Naive thymus-derived CD8-positive, alpha-beta T cell (primary cell): ENCODE results near the gene MYO1G. TPM values are rescaled to one million over a fixed set of nuclear protein-coding genes. Genes with fewer than 3 reads are reported as not detected.

Experiments
- ATAC-seq, 2 donors: fragments of 150-1000 bp; cut with Tn5 transposase in 1 of 2; sonication (Bioruptor Pico), chemical (Tn5 transposase) in 1 of 2; 1 replicate in 1 of 2; 2 replicates in 1 of 2; pipeline ENCODE4 v1.10.0; 2021; ENCODE audit warnings: mild to moderate bottlenecking in 2 of 2, moderate library complexity in 2 of 2
- POLR2A ChIA-PET: fragments of 350-600 bp; sonication (Branson Sonifier 250); formaldehyde crosslinking; loops from one replicate; lab custom pipeline; 2021; ENCODE audit warnings: antibody characterized with exemption; lab: Charles Lee
- DNase-seq, 10 donors: peaks; one replicate each; pipeline versions ENCODE4 v3.0.0 to v3.0.0-alpha.2; 2020 to 2022
- H3K27ac Mint-ChIP-seq, 10 donors: one replicate each; pipeline ENCODE4 v1.8.0; 2020 to 2022; ENCODE audit warnings: mild to moderate bottlenecking in 10 of 10, mixed read lengths in 10 of 10, moderate library complexity in 4 of 10, inconsistent platforms in 1 of 10
- H3K27me3 Mint-ChIP-seq, 5 donors: one replicate each; pipeline ENCODE4 v1.8.0; 2021 to 2022; ENCODE audit warnings: mixed read lengths in 5 of 5
- H3K36me3 Mint-ChIP-seq, 3 donors: one replicate each; pipeline ENCODE4 v1.8.0; 2020 to 2022; ENCODE audit warnings: mixed read lengths in 3 of 3, mild to moderate bottlenecking in 2 of 3, inconsistent platforms in 1 of 3
- H3K4me1 Mint-ChIP-seq, 4 donors: one replicate each; pipeline ENCODE4 v1.8.0; 2021 to 2022; ENCODE audit warnings: mixed read lengths in 4 of 4
- H3K4me3 Mint-ChIP-seq, 10 donors: one replicate each; pipeline ENCODE4 v1.8.0; 2020 to 2022; ENCODE audit warnings: mild to moderate bottlenecking in 10 of 10, mixed read lengths in 10 of 10, moderate library complexity in 6 of 10, inconsistent platforms in 1 of 10
- H3K9me3 Mint-ChIP-seq, 9 donors: one replicate each; pipeline ENCODE4 v1.8.0; 2020 to 2022; ENCODE audit warnings: mixed read lengths in 9 of 9, mild to moderate bottlenecking in 3 of 9, inconsistent platforms in 1 of 9, moderate library complexity in 1 of 9
- polyA plus RNA-seq, 3 donors: library from polyadenylated mRNA; unstranded; fragments of 300-500 nt; fragmentation: Illumina TruSeq; gene quantifications; one replicate each; pipeline ENCODE4 v1.2.3, GENCODE V29; 2021
- total RNA-seq, 8 experiments: library from RNA in 2 of 8; stranded (reverse) in 2 of 8; gene quantifications; one replicate each; pipeline ENCODE4 v1.2.3 and lab custom pipeline; 2021 to 2026

MYO1G gene
- total and polyA plus RNA-seq, 5 experiments from 2014 or later = 44.4 to 106 (median 60.0) TPM

- no peaks in the 10 kb centered on the region for H3K36me3 Mint-ChIP-seq
- ATAC-seq (no peak), DNase-seq (no peak)
- peaks cover 0 to 1% (median 0%) of the 10 kb centered on the region in 5 donors for H3K27me3 Mint-ChIP-seq
- H3K4me1 Mint-ChIP-seq = peaks cover 0 to 6% (median 4%) of the 10 kb centered on the region in 4 donors
- H3K4me3 Mint-ChIP-seq = no peak overlapping the region
- no peaks in the 10 kb centered on the region for H3K9me3 Mint-ChIP-seq
- POLR2A ChIA-PET = interaction anchor here (0.5 to 1.6 kb wide), 5 partner anchors 35 to 297 kb away, joined by 3 to 10 read pairs (median 5); partner anchors contain the start of gene PURB
- peak overlapping the region in 4 of 10 donors; percentile 16 to 83 (median 58) for H3K27ac Mint-ChIP-seq
Measured at GRCh38 chr7:44920119-44920518, 58.7 kb downstream of the MYO1G start.

DNA sequence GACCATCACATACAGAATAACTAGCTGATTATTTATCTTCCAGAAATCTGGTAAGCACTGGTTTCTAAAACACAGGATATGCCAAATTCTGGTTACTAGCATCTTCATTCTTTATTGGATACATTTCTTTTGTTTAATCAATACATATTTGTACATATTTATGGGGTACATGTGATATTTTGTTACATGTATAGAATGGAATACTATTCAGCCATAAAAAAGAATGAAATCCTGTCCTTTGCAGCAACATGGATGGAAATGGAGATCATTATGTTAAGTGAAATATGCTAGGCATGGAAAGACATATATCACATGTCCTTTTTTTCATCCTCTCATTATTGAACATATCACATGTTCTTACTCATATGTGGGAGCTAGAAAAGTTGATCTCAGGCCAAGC lies 60.8 kb downstream of the MYO1G start:
- Mint-ChIP-seq H3K36me3 (no peaks in the 10 kb centered on the region), H3K27ac (peak overlapping the region in 1 of 10 donors; percentile 27), H3K9me3 (no peaks in the 10 kb centered on the region), H3K27me3 (no peaks in the 10 kb centered on the region), H3K4me1 (peaks cover 0 to 8% (median 6%) of the 10 kb centered on the region in 4 donors), H3K4me3 (no peak overlapping the region)
- ATAC-seq (no peak), DNase-seq (no peak)
- POLR2A ChIA-PET = no interaction called here

DNA sequence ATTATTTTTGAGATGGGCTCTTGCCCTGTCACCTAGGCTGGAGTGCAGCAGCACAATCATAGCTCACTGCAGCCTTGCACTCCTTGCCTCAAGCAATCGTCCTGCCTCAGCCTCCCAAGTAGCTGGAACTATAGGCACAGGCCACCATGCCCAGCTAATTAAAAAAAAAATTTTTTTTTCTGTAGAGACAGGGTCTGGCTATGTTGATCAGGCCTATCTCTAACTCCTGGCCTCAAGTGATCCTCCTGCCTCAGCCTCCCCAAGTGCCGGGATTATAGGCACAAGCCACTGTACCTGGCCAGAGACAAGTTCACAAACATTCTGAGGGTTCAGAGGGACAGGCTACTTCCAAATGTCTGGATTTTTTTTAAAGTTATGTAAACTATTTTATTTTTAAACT lies 61.4 kb downstream of the MYO1G start:
- Mint-ChIP-seq H3K4me3 (no peak overlapping the region), H3K36me3 (no peaks in the 10 kb centered on the region), H3K9me3 (no peaks in the 10 kb centered on the region), H3K27ac (peak overlapping the region in 2 of 10 donors; percentile 79 to 92), H3K27me3 (no peaks in the 10 kb centered on the region), H3K4me1 (peaks cover 0 to 8% (median 6%) of the 10 kb centered on the region in 4 donors)
- POLR2A ChIA-PET = interaction anchor here (0.6 kb wide), 1 partner anchor 310 kb away, joined by 3 read pairs; no protein-coding TSS in a partner anchor
- ATAC-seq = no peak
- DNase-seq = no peak

- POLR2A ChIA-PET = interaction anchor here (0.8 to 1.4 kb wide), 4 partner anchors 30 to 117 kb away, joined by 3 to 14 read pairs (median 3); partner anchors contain the start of gene PURB
- H3K4me1 Mint-ChIP-seq = peaks cover 0 to 6% (median 3%) of the 10 kb centered on the region in 4 donors
- H3K27me3 Mint-ChIP-seq = no peaks in the 10 kb centered on the region
- H3K4me3 Mint-ChIP-seq = peak overlapping the region in 8 of 10 donors; percentile 12 to 71 (median 65)
- DNase-seq (peak; percentile 6 to 93 (median 72)), ATAC-seq (peak; percentile 94 to 95)
- no peaks in the 10 kb centered on the region for H3K36me3 Mint-ChIP-seq
- peak overlapping the region in 9 of 10 donors; percentile 79 to 94 (median 92) for H3K27ac Mint-ChIP-seq
- H3K9me3 Mint-ChIP-seq = no peaks in the 10 kb centered on the region
Measured at GRCh38 chr7:44914992-44915607, 63.7 kb downstream of the MYO1G start.

- H3K4me1 Mint-ChIP-seq = peaks cover 0 to 6% (median 3%) of the 10 kb centered on the region in 4 donors
- H3K36me3 Mint-ChIP-seq = no peaks in the 10 kb centered on the region
- H3K4me3 Mint-ChIP-seq = no peak overlapping the region
- POLR2A ChIA-PET = no interaction called here
- H3K9me3 Mint-ChIP-seq = no peaks in the 10 kb centered on the region
- DNase-seq (no peak), ATAC-seq (no peak)
- peak overlapping the region in 9 of 10 donors; percentile 54 to 93 (median 71) for H3K27ac Mint-ChIP-seq
- peaks cover 0 to 4% (median 0%) of the 10 kb centered on the region in 5 donors for H3K27me3 Mint-ChIP-seq
Measured at GRCh38 chr7:44912775-44913347, 66.0 kb downstream of the MYO1G start.

Other genes starting within 250 kb of the MYO1G start
- gene ZMIZ2, start 230.2 kb downstream of the MYO1G start, total RNA-seq = 100 to 1,000 TPM; 142 to 149 TPM
- 1 to 10 TPM; 2.6 to 8.1 (median 4.9) TPM for gene ZMIZ2, start 230.2 kb downstream of the MYO1G start, polyA plus RNA-seq
- 100 to 1,000 TPM; 673 to 688 TPM for gene PPIA, start 182.3 kb downstream of the MYO1G start, total RNA-seq
- gene PPIA, start 182.3 kb downstream of the MYO1G start, polyA plus RNA-seq = 1,000 to 10,000 TPM; 3,578 to 3,931 (median 3,619) TPM
- 100 to 1,000 TPM; 156 to 164 TPM for gene H2AZ2, start 130.9 kb downstream of the MYO1G start, total RNA-seq
- gene H2AZ2, start 130.9 kb downstream of the MYO1G start, polyA plus RNA-seq = 100 to 1,000 TPM; 236 to 254 (median 247) TPM
- gene PURB, start 93.5 kb downstream of the MYO1G start, total RNA-seq = 10 to 100 TPM; 28.1 TPM
- gene PURB, start 93.5 kb downstream of the MYO1G start, polyA plus RNA-seq = 1 to 10 TPM; 2.0 to 3.2 (median 2.6) TPM
- gene CCM2, start 21.2 kb upstream of the MYO1G start, total RNA-seq = 100 to 1,000 TPM; 160 to 167 TPM
- 10 to 100 TPM; 49.9 to 81.7 (median 63.2) TPM for gene CCM2, start 21.2 kb upstream of the MYO1G start, polyA plus RNA-seq
- gene NACAD, start 110.0 kb upstream of the MYO1G start, total RNA-seq = under 1 TPM; 0.13 to 0.16 TPM
- under 1 TPM; 0.06 to 0.15 (median 0.15) TPM for gene NACAD, start 110.0 kb upstream of the MYO1G start, polyA plus RNA-seq
- 100 to 1,000 TPM; 154 to 167 TPM for gene TBRG4, start 132.7 kb upstream of the MYO1G start, total RNA-seq
- gene TBRG4, start 132.7 kb upstream of the MYO1G start, polyA plus RNA-seq = 10 to 100 TPM; 51.3 to 95.7 (median 69.0) TPM
- gene RAMP3, start 178.8 kb upstream of the MYO1G start, total RNA-seq = not detected
- not detected for gene RAMP3, start 178.8 kb upstream of the MYO1G start, polyA plus RNA-seq